Measurements from ENCODE around the gene AUTS2. TPM values are rescaled to one million over a fixed set of nuclear protein-coding genes. Genes with fewer than 3 reads are reported as not detected.

AUTS2 gene
- polyA plus RNA-seq, 1 donor (not counting 4 experiments of a cell fraction or from before 2014, with no cell fraction given), result 4.7 TPM

DNA sequence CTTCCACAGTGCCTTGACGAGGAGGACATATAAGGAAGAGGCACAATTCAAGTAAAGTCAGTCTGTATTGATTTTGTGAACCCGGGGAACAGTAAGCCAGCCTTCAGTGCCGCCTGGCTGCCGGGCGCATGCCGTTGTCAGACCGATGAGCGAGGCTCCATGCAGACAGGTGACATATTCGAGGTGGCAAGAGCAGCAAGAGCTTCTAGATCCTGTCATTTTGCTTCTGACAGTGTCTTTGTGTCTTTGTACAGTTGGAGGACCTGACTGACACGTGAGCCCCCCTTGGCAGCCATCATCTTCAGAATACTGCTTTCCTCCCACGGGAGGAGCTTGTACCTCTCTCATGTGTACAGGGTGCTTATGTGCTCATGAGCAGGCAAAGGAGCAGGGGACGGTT is 1146.2 kb downstream of the AUTS2 start:
- H3K27me3 ChIP-seq (ENCODE audit: control insufficient read depth, extremely low read depth, insufficient read depth, low read length), result no peaks in the 10 kb centered on the region

DNA sequence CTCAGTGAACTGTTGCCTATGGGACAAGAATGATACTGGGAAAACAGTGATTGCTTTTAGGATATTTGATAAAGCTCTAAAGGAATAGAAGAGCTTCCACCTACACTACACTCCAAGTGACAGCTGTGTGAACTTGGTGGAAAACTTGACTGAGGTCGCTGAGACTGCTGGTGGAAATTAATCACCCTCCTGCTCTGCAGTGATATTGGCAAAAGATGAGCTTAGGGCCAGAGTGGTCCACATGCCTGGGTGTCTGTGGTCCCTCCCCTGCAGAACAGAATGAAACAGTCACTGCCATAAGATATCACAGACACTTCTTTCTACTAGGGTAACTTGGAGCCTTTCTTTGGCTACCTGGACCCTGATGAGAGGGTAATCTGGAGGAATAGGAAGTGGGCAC is 1151.6 kb downstream of the AUTS2 start:
- peaks cover 5% of the 10 kb centered on the region for H3K4me1 ChIP-seq (ENCODE audit: control insufficient read depth, extremely low read depth, insufficient read depth, low read length)
- peaks cover 10% of the 10 kb centered on the region for H4K20me1 ChIP-seq (ENCODE audit: control insufficient read depth, extremely low read depth, insufficient read depth, low read length)
- no peak overlapping the region for H2AFZ ChIP-seq (ENCODE audit: control insufficient read depth, low read length)
- TF ChIP-seq, protein P1, sequence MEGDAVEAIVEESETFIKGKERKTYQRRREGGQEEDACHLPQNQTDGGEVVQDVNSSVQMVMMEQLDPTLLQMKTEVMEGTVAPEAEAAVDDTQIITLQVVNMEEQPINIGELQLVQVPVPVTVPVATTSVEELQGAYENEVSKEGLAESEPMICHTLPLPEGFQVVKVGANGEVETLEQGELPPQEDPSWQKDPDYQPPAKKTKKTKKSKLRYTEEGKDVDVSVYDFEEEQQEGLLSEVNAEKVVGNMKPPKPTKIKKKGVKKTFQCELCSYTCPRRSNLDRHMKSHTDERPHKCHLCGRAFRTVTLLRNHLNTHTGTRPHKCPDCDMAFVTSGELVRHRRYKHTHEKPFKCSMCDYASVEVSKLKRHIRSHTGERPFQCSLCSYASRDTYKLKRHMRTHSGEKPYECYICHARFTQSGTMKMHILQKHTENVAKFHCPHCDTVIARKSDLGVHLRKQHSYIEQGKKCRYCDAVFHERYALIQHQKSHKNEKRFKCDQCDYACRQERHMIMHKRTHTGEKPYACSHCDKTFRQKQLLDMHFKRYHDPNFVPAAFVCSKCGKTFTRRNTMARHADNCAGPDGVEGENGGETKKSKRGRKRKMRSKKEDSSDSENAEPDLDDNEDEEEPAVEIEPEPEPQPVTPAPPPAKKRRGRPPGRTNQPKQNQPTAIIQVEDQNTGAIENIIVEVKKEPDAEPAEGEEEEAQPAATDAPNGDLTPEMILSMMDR (optimal IDR thresholded peaks at IDR 0.05 in 1 of 3, IDR thresholded peaks at IDR 0.05 in 1 of 3, conservative IDR thresholded peaks at IDR 0.05 in 1 of 3; ENCODE audit: extremely low read depth in 1 of 3, insufficient read depth in 2 of 3, low read length in 3 of 3), result no peak
- TF ChIP-seq EZH2 (IDR thresholded peaks at IDR 0.05; ENCODE audit: low read length), result no peak
- no peaks in the 10 kb centered on the region for H3K9me3 ChIP-seq (ENCODE audit: control insufficient read depth, low read depth, low read length)
- H3K79me2 ChIP-seq (ENCODE audit: control insufficient read depth, insufficient read depth, low read length), result peaks cover 78% of the 10 kb centered on the region
- FAIRE-seq, result no peak
- no peaks in the 10 kb centered on the region for H3K27me3 ChIP-seq (ENCODE audit: control insufficient read depth, extremely low read depth, insufficient read depth, low read length)
- DNase-seq (ENCODE audit: low read depth, low spot score), result no peak
- no peak overlapping the region for H3K4me3 ChIP-seq (ENCODE audit: control insufficient read depth in 2 of 3, extremely low read depth in 1 of 3, insufficient read depth in 2 of 3, low read depth in 1 of 3, low read length in 3 of 3)
- no peak overlapping the region for H3K27ac ChIP-seq (ENCODE audit: control insufficient read depth, insufficient read depth, low read length)
- no peaks in the 10 kb centered on the region for H3K9me1 ChIP-seq (ENCODE audit: control insufficient read depth, extremely low read depth, insufficient read depth, low read length)
- dilution Hi-C loops (cut with MboI; ENCODE audit: extremely low pct_ligation_motif_present, low sequenced_read_pairs), result no loop called here
- H3K9ac ChIP-seq (ENCODE audit: control insufficient read depth, extremely low read depth, insufficient read depth, low read length), result no peak overlapping the region
- no peaks in the 10 kb centered on the region for H3K36me3 ChIP-seq (ENCODE audit: control insufficient read depth in 2 of 2, extremely low read depth in 1 of 2, insufficient read depth in 2 of 2, low read length in 2 of 2)
- H3K4me2 ChIP-seq (ENCODE audit: control insufficient read depth, extremely low read depth, insufficient read depth, low read depth, low read length), result no peak overlapping the region

More for the DNA sequence above, 1146.2 kb downstream of the AUTS2 start:
- dilution Hi-C loops (cut with MboI; ENCODE audit: extremely low pct_ligation_motif_present, low sequenced_read_pairs), result no loop called here
- no peaks in the 10 kb centered on the region for H3K9me1 ChIP-seq (ENCODE audit: control insufficient read depth, extremely low read depth, insufficient read depth, low read length)
- peaks cover 13% of the 10 kb centered on the region for H3K4me1 ChIP-seq (ENCODE audit: control insufficient read depth, extremely low read depth, insufficient read depth, low read length)
- no peak for DNase-seq (ENCODE audit: low read depth, low spot score)
- H3K9ac ChIP-seq (ENCODE audit: control insufficient read depth, extremely low read depth, insufficient read depth, low read length), result no peak overlapping the region
- no peaks in the 10 kb centered on the region for H3K36me3 ChIP-seq (ENCODE audit: control insufficient read depth in 2 of 2, extremely low read depth in 1 of 2, insufficient read depth in 2 of 2, low read length in 2 of 2)
- FAIRE-seq, result no peak
- no peaks in the 10 kb centered on the region for H4K20me1 ChIP-seq (ENCODE audit: control insufficient read depth, extremely low read depth, insufficient read depth, low read length)
- no peak overlapping the region for H2AFZ ChIP-seq (ENCODE audit: control insufficient read depth, low read length)
- H3K4me3 ChIP-seq (ENCODE audit: control insufficient read depth in 2 of 3, extremely low read depth in 1 of 3, insufficient read depth in 2 of 3, low read depth in 1 of 3, low read length in 3 of 3), result no peak overlapping the region
- H3K9me3 ChIP-seq (ENCODE audit: control insufficient read depth, low read depth, low read length), result no peaks in the 10 kb centered on the region
- no peak overlapping the region for H3K4me2 ChIP-seq (ENCODE audit: control insufficient read depth, extremely low read depth, insufficient read depth, low read depth, low read length)
- no peak overlapping the region for H3K27ac ChIP-seq (ENCODE audit: control insufficient read depth, insufficient read depth, low read length)
- TF ChIP-seq, protein P1 (optimal IDR thresholded peaks at IDR 0.05 in 1 of 3, IDR thresholded peaks at IDR 0.05 in 1 of 3, conservative IDR thresholded peaks at IDR 0.05 in 1 of 3; ENCODE audit: extremely low read depth in 1 of 3, insufficient read depth in 2 of 3, low read length in 3 of 3), result no peak
- no peak for TF ChIP-seq EZH2 (IDR thresholded peaks at IDR 0.05; ENCODE audit: low read length)
- peaks cover 72% of the 10 kb centered on the region for H3K79me2 ChIP-seq (ENCODE audit: control insufficient read depth, insufficient read depth, low read length)
